Naive thymus-derived CD4-positive, alpha-beta T cell (primary cell): ENCODE results near the gene DENND5B. TPM values are rescaled to one million over a fixed set of nuclear protein-coding genes. Genes with fewer than 3 reads are reported as not detected.
A peak's percentile ranks its signal among the peaks of the same experiment; 100 is the strongest.
"Not testable (repeated sequence)": the region's sequence is repeated elsewhere in the genome, so short reads cannot be mapped to it uniquely, and the experiment has no call there.

Experiments
- ATAC-seq: fragments of 150-1000 bp; cut with Tn5 transposase; 2 replicates; pipeline ENCODE4 v1.10.0; 2021; ENCODE audit warnings: mild to moderate bottlenecking, moderate library complexity
- CTCF ChIA-PET: fragments of 350-600 bp; sonication (Branson Sonifier 250); formaldehyde crosslinking; loops from one replicate; lab custom pipeline; 2021; ENCODE audit warnings: antibody characterized with exemption; lab: Charles Lee
- POLR2A ChIA-PET: fragments of 350-600 bp; sonication (Branson Sonifier 250); formaldehyde crosslinking; loops from one replicate; lab custom pipeline; 2021; ENCODE audit warnings: antibody characterized with exemption, inconsistent platforms; lab: Charles Lee
- DNase-seq, 9 donors: peaks; one replicate each; pipeline versions ENCODE4 v3.0.0 to v3.0.0-alpha.2; 2020 to 2022; ENCODE audit warnings: mixed read lengths in 1 of 9
- H3K27ac ChIP-seq: one replicate; pipeline ENCODE4 v1.7.0; 2013; ENCODE audit warnings: mild to moderate bottlenecking, low read depth, low read length, moderate library complexity
- H3K27me3 ChIP-seq, 2 donors: one replicate each; pipeline ENCODE4 v1.7.0; 2013; ENCODE audit warnings: low read length in 2 of 2, mild to moderate bottlenecking in 2 of 2, moderate library complexity in 2 of 2; ENCODE audit not compliant: control insufficient read depth in 2 of 2, insufficient read depth in 2 of 2
- H3K36me3 ChIP-seq, 3 experiments: 1 replicate in 2 of 3; 2 replicates in 1 of 3; pipeline ENCODE4 v1.7.0; 2013; ENCODE audit warnings: low read length in 3 of 3, mild to moderate bottlenecking in 3 of 3, moderate library complexity in 1 of 3; ENCODE audit not compliant: insufficient read depth in 3 of 3, control insufficient read depth in 2 of 3
- H3K4me1 ChIP-seq, 2 donors: one replicate each; pipeline ENCODE4 v1.7.0; 2013; ENCODE audit warnings: low read length in 2 of 2, mild to moderate bottlenecking in 2 of 2, moderate library complexity in 1 of 2; ENCODE audit not compliant: control insufficient read depth in 2 of 2, insufficient read depth in 2 of 2
- H3K4me3 ChIP-seq: 2 replicates; pipeline ENCODE4 v1.7.0; 2013; ENCODE audit warnings: mild to moderate bottlenecking, low read length
- H3K9me3 ChIP-seq, 3 experiments: 1 replicate in 2 of 3; 2 replicates in 1 of 3; pipeline ENCODE4 v1.7.0; 2013; ENCODE audit warnings: low read length in 3 of 3; ENCODE audit not compliant: control insufficient read depth in 2 of 3
- H3K27ac Mint-ChIP-seq, 9 donors: one replicate each; pipeline ENCODE4 v1.8.0; 2020 to 2022; ENCODE audit warnings: mixed read lengths in 9 of 9, mild to moderate bottlenecking in 8 of 9, moderate library complexity in 5 of 9, inconsistent platforms in 2 of 9
- H3K27me3 Mint-ChIP-seq, 5 donors: one replicate each; pipeline ENCODE4 v1.8.0; 2021 to 2022; ENCODE audit warnings: mixed read lengths in 5 of 5, mild to moderate bottlenecking in 1 of 5
- H3K36me3 Mint-ChIP-seq, 5 donors: one replicate each; pipeline ENCODE4 v1.8.0; 2020 to 2022; ENCODE audit warnings: mixed read lengths in 5 of 5, mild to moderate bottlenecking in 3 of 5, inconsistent platforms in 1 of 5
- H3K4me1 Mint-ChIP-seq, 7 donors: one replicate each; pipeline ENCODE4 v1.8.0; 2020 to 2022; ENCODE audit warnings: mixed read lengths in 7 of 7, mild to moderate bottlenecking in 3 of 7, inconsistent platforms in 1 of 7
- H3K4me3 Mint-ChIP-seq, 10 donors: one replicate each; pipeline ENCODE4 v1.8.0; 2020 to 2022; ENCODE audit warnings: mild to moderate bottlenecking in 10 of 10, mixed read lengths in 10 of 10, moderate library complexity in 6 of 10, inconsistent platforms in 2 of 10
- H3K9me3 Mint-ChIP-seq, 11 donors: one replicate each; pipeline ENCODE4 v1.8.0; 2020 to 2022; ENCODE audit warnings: mixed read lengths in 11 of 11, mild to moderate bottlenecking in 4 of 11, inconsistent platforms in 1 of 11, moderate library complexity in 1 of 11
- intact Hi-C, 2 donors: fragments of 100-400 bp; cut with micrococcal nuclease; formaldehyde crosslinking; loops; one replicate each; pipeline ENCODE4 v1.15.1; 2023
- polyA plus RNA-seq, 2 donors: library from polyadenylated mRNA; unstranded; fragments of 300-500 nt; fragmentation: Illumina TruSeq; gene quantifications; one replicate each; pipeline ENCODE4 v1.2.3, GENCODE V29; 2021
- total RNA-seq, 6 experiments: library from RNA in 5 of 6; stranded (reverse) in 5 of 6; gene quantifications; 1 replicate in 5 of 6; 2 replicates in 1 of 6; pipeline ENCODE4 v1.2.3 and lab custom pipeline; 2021 to 2026

Gene DENND5B
- total and polyA plus RNA-seq, 7 experiments from 2014 or later: 0.16 to 1.5 (median 0.29) TPM; not detected in 2

DNA sequence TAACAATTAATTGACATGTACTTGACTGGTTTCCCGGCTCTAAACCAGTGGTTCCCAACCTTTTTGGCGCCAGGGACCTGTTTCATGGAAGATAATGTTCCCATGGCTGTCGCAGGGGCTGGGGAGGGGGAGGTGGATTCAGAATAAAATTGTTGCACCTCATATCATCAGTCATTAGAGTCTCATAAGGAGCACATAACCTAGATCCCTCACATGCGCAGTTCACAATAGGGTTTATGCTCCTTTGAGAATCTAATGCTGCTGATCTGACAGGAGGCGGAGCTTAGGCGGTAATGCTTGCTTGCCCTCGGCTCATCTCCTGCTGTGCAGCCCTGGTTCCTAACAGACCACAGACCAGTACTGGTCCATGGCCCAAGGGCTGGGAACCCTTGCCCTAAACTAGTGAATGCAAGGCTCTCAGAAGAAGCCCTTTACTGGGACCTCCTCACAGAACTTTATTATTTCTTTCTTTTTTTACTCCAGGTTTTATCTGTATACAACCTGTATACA is 178.6 kb downstream of the DENND5B start:
- Mint-ChIP-seq H3K4me1 (no peaks in the 10 kb centered on the region), H3K36me3 (no peaks in the 10 kb centered on the region), H3K9me3 (no peaks in the 10 kb centered on the region), H3K27me3 (no peaks in the 10 kb centered on the region), H3K27ac (no peak overlapping the region), H3K4me3 (no peak overlapping the region)
- no peak overlapping the region for H3K4me3 ChIP-seq
- no peak overlapping the region for H3K27ac ChIP-seq
- POLR2A ChIA-PET: no interaction called here
- no peaks in the 10 kb centered on the region for H3K27me3 ChIP-seq
- no peaks in the 10 kb centered on the region for H3K4me1 ChIP-seq
- H3K9me3 ChIP-seq: no peaks in the 10 kb centered on the region
- H3K36me3 ChIP-seq: no peaks in the 10 kb centered on the region
- CTCF ChIA-PET: no interaction called here
- intact Hi-C loops: no loop called here
- ATAC-seq: no peak
- no peak for DNase-seq

DNA sequence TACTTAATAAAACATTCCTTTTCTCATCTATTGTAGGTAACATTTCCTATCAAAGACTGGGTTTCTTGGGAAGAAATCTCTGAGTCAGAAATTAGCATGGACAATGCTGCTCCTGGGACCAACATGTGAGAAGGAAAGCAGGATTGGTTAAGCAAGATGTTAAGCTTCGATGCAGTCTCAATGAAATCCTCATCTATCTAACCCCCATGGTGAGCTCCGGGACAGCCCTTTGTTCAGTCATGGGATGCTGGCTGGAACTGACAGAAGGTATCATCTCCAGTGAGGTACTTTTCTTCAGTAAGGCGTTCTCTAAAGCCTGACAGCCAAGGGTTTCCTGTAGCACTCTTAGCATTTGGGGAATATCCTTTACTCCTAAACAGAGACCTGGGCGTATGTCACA is 182.2 kb downstream of the DENND5B start:
- H3K27ac ChIP-seq: no peak overlapping the region
- no peak overlapping the region for H3K4me3 ChIP-seq
- DNase-seq (no peak), ATAC-seq (no peak)
- H3K27me3 Mint-ChIP-seq: no peaks in the 10 kb centered on the region
- H3K4me1 ChIP-seq: no peaks in the 10 kb centered on the region
- no peaks in the 10 kb centered on the region for H3K27me3 ChIP-seq
- ChIA-PET POLR2A (no interaction called here), CTCF (no interaction called here)
- H3K27ac Mint-ChIP-seq: no peak overlapping the region
- H3K36me3 ChIP-seq: no peaks in the 10 kb centered on the region
- peaks cover 0 to 3% (median 0%) of the 10 kb centered on the region in 7 donors for H3K4me1 Mint-ChIP-seq
- intact Hi-C loops: loop anchor here in 1 of 2 donors (10.0 kb wide), 1 partner anchor 656 kb away; no protein-coding TSS in a partner anchor
- no peak overlapping the region for H3K4me3 Mint-ChIP-seq
- H3K9me3 ChIP-seq: no peaks in the 10 kb centered on the region
- no peaks in the 10 kb centered on the region for H3K36me3 Mint-ChIP-seq
- H3K9me3 Mint-ChIP-seq: no peaks in the 10 kb centered on the region

DNA sequence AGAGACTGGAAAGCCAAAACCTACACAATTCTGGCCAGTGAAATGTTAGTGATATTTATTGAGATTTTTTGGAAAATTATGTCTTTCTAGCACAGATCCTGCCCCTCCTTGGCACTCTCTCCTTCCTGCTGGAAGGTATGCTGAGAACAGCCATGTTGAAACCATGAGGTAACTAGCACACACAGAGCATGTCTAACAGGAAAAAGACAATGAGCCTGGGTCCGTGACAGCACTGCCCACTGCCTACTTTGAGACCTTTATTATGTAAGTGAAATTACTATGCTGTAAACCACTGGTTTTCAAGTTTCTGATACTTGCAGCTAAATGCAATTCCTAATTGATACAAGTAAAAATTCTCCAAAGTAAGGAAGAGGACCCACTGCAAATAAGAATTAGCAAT is 183.4 kb downstream of the DENND5B start:
- Mint-ChIP-seq H3K27me3 (peaks cover 0 to 2% (median 0%) of the 10 kb centered on the region in 5 donors), H3K4me3 (no peak overlapping the region), H3K36me3 (no peaks in the 10 kb centered on the region), H3K4me1 (peaks cover 0 to 7% (median 0%) of the 10 kb centered on the region in 7 donors), H3K9me3 (no peaks in the 10 kb centered on the region), H3K27ac (no peak overlapping the region)
- Histone ChIP-seq H3K4me1 (no peaks in the 10 kb centered on the region), H3K9me3 (no peaks in the 10 kb centered on the region), H3K27ac (no peak overlapping the region), H3K36me3 (no peaks in the 10 kb centered on the region), H3K4me3 (no peak overlapping the region), H3K27me3 (no peaks in the 10 kb centered on the region)
- DNase-seq (no peak), ATAC-seq (no peak)
- ChIA-PET CTCF (no interaction called here), POLR2A (no interaction called here)
- intact Hi-C loops: loop anchor here in 1 of 2 donors (10.0 kb wide), 1 partner anchor 657 kb away; no protein-coding TSS in a partner anchor

DNA sequence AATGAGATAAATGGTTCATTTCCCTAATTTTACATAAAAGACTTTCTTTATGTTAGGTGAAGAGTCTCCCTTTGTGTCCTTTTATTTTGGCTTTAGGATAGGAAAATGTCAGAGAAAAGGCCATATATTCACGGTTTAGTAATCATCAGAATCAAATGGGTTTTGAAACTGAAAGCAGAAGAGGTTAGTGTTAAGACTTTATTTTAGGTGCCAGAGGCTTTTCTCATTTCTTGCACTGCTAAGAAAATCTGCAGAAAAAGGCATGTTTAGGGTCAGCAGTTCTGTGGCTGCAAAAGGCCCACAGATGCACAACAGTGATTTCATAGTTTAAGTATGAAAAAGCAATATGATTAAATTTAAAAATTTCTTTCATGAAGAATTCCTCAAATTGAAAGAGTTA is 184.6 kb downstream of the DENND5B start:
- Mint-ChIP-seq H3K4me1 (peaks cover 0 to 7% (median 0%) of the 10 kb centered on the region in 7 donors), H3K27ac (peak overlapping the region in 1 of 9 donors; percentile 1), H3K9me3 (no peaks in the 10 kb centered on the region), H3K27me3 (peaks cover 0 to 2% (median 0%) of the 10 kb centered on the region in 5 donors), H3K4me3 (no peak overlapping the region), H3K36me3 (no peaks in the 10 kb centered on the region)
- no peak overlapping the region for H3K27ac ChIP-seq
- H3K4me1 ChIP-seq: no peaks in the 10 kb centered on the region
- H3K27me3 ChIP-seq: no peaks in the 10 kb centered on the region
- ChIA-PET CTCF (interaction anchor here (0.6 kb wide), 1 partner anchor 269 kb away, joined by 5 read pairs; no protein-coding TSS in a partner anchor), POLR2A (no interaction called here)
- DNase-seq: no peak
- no peaks in the 10 kb centered on the region for H3K36me3 ChIP-seq
- H3K4me3 ChIP-seq: no peak overlapping the region
- no peak for ATAC-seq
- no peaks in the 10 kb centered on the region for H3K9me3 ChIP-seq
- intact Hi-C loops: loop anchor here in 1 of 2 donors (10.0 kb wide), 1 partner anchor 658 kb away; no protein-coding TSS in a partner anchor

DNA sequence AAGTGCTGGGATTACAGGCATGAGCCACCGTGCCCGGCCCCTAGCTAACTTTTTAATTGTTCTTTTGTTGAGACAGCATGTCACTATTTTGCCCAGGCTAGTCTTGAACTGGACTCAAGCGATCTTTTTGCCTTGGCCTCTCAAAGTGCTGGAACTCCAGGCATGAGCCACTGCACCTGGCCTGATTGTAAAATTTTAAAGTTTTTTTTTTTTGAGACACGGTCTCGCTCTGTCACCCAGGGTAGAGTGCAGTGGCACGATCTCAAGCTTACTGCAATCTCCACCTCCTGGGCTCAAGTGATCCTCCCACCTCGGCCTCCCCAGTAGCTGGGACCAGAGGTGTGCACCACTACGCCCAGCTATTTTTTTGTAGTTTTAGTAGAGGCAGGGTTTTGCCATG is 185.9 kb downstream of the DENND5B start:
- H3K27ac ChIP-seq: no peak overlapping the region
- H3K9me3 Mint-ChIP-seq: no peaks in the 10 kb centered on the region
- DNase-seq (no peak), ATAC-seq (no peak)
- H3K27me3 ChIP-seq: no peaks in the 10 kb centered on the region
- intact Hi-C loops: loop anchor here in 1 of 2 donors (10.0 kb wide), 1 partner anchor 660 kb away; no protein-coding TSS in a partner anchor
- no peak overlapping the region for H3K4me3 Mint-ChIP-seq
- CTCF ChIA-PET: interaction anchor here (0.6 to 0.9 kb wide), 3 partner anchors 11 to 905 kb away, joined by 4 read pairs; no protein-coding TSS in a partner anchor
- no peaks in the 10 kb centered on the region for H3K9me3 ChIP-seq
- H3K27ac Mint-ChIP-seq: no peak overlapping the region
- peaks cover 0 to 7% (median under 1%) of the 10 kb centered on the region in 5 donors for H3K27me3 Mint-ChIP-seq
- no peaks in the 10 kb centered on the region for H3K4me1 ChIP-seq
- H3K4me3 ChIP-seq: no peak overlapping the region
- POLR2A ChIA-PET: no interaction called here
- H3K36me3 Mint-ChIP-seq: no peaks in the 10 kb centered on the region
- peaks cover 0 to 7% (median 0%) of the 10 kb centered on the region in 7 donors for H3K4me1 Mint-ChIP-seq
- no peaks in the 10 kb centered on the region for H3K36me3 ChIP-seq

DNA sequence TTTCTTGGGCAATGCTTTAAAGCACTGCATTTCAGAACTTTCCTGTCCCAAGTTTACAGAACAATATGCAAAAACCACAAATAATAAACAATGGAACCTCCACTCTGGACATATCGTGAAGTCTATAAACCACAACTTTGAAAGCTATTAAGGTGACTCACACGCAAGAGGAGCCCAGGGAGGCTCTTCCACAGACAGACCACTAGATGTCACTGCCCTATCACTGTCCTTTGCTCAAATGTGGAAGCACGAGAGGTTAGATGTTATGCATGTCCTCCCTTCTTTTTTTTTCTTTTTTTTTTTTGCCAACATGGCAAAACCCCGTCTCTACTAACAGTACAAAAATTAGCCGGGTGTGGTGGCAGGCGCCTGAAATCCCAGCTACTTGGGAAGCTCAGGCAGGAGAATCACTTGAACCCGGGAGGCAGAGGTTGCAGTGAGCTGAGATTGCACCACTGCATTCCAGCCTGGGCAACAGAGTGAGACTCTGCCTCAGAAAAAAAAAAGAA is 187.8 kb downstream of the DENND5B start:
- H3K9me3 Mint-ChIP-seq, H3K36me3 ChIP-seq, H3K36me3 Mint-ChIP-seq, H3K27ac ChIP-seq, H3K27me3 Mint-ChIP-seq, H3K9me3 ChIP-seq, H3K4me3 ChIP-seq, H3K4me1 ChIP-seq, POLR2A ChIA-PET, H3K27me3 ChIP-seq, H3K4me1 Mint-ChIP-seq: not testable (repeated sequence)
- ATAC-seq (peak; percentile 96), DNase-seq (peak in 8 of 9 donors; percentile 9 to 64 (median 50))
- CTCF ChIA-PET: interaction anchor here (0.6 to 2.1 kb wide), 7 partner anchors 100 to 1916 kb away, joined by 3 to 8 read pairs (median 4); no protein-coding TSS in a partner anchor
- H3K4me3 Mint-ChIP-seq: peak overlapping the region in 1 of 10 donors; percentile 23
- intact Hi-C loops: loop anchor here (1.0 to 10.0 kb wide), 8 partner anchors 76 to 1270 kb away; partner anchors contain the start of gene SINHCAF (in 1 of the 2)
- peak overlapping the region in 1 of 9 donors; percentile 13 for H3K27ac Mint-ChIP-seq
